ENCODE measurements around the gene DAZ2. TPM values are rescaled to one million over a fixed set of nuclear protein-coding genes. Genes with fewer than 3 reads are reported as not detected.
"Not testable (repeated sequence)": the region's sequence is repeated elsewhere in the genome, so short reads cannot be mapped to it uniquely, and the experiment has no call there.

DAZ2 gene
- not detected for polyA plus RNA-seq (2013, experiment 1 of 2)
- not detected for polyA plus RNA-seq (2013, experiment 2 of 2)

DNA sequence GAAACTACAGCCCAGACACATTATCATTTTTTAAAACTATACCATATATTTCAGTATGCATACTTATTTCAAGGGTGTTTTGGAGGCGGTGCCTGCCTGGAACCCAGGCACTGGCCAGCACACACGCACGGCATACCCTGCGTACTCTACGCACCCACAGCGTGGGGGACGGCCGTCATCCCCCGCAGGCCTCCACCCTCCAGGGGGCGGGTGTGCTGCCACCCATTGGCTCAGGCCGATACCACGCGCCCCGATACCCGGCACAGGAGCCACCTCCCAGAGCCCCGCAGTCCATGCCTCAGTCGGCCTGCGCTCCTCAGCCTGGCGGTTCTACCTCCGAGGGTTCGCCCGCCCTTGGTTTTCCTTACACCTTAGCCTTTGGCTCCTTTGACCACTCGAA is at the start of gene DAZ2:
Gene DAZ2, plus strand, starts transcription at position 301 of the 400 bp plus-strand sequence. CDS start 208 bp downstream, outside the sequence.
- H3K4me1 ChIP-seq (ENCODE audit: control insufficient read depth, insufficient read depth, low read depth, low read length); H3K9me3 ChIP-seq (ENCODE audit: control insufficient read depth, low read length); H3K36me3 ChIP-seq (ENCODE audit: control insufficient read depth in 1 of 2, insufficient read depth in 2 of 2, low read depth in 1 of 2, low read length in 2 of 2); H3K4me2 ChIP-seq (ENCODE audit: low read length, poor library complexity, severe bottlenecking); H4K91ac ChIP-seq (ENCODE audit: low read length); H2BK5ac ChIP-seq (ENCODE audit: low read depth, low read length, poor library complexity, severe bottlenecking); H2BK120ac ChIP-seq (ENCODE audit: low read depth, low read length); H3K4me3 ChIP-seq (ENCODE audit: insufficient read depth in 1 of 2, low read depth in 1 of 2, low read length in 2 of 2); H2AFZ ChIP-seq (ENCODE audit: low read depth, low read length); H2BK15ac ChIP-seq (ENCODE audit: low read depth, poor library complexity, severe bottlenecking); H4K8ac ChIP-seq (ENCODE audit: low read length); H3K79me1 ChIP-seq (replicated peaks; ENCODE audit: low read length, poor library complexity, severe bottlenecking); H3K18ac ChIP-seq (ENCODE audit: low read depth in 1 of 2, low read length in 2 of 2); H3K27ac ChIP-seq (ENCODE audit: low read length, poor library complexity, severe bottlenecking); H2AK5ac ChIP-seq (ENCODE audit: low read length, severe bottlenecking); H3K9ac ChIP-seq (ENCODE audit: low read length); H3K14ac ChIP-seq (ENCODE audit: low read length in 2 of 2); H3K4ac ChIP-seq (ENCODE audit: low read depth in 1 of 2, low read length in 2 of 2); H3K23ac ChIP-seq (ENCODE audit: low read length in 2 of 2); H3K27me3 ChIP-seq (ENCODE audit: control insufficient read depth in 1 of 2, insufficient read depth in 1 of 2, low read length in 2 of 2); H2BK12ac ChIP-seq (ENCODE audit: low read length in 2 of 2); DNase-seq: not testable (repeated sequence)
- no CpG with 5 or more reads among the region's 23 CpGs for WGBS

- H2BK5ac ChIP-seq (ENCODE audit: low read depth, low read length, poor library complexity, severe bottlenecking); H4K8ac ChIP-seq (ENCODE audit: low read length); H3K14ac ChIP-seq (ENCODE audit: low read length in 2 of 2); H2AK5ac ChIP-seq (ENCODE audit: low read length, severe bottlenecking); DNase-seq; H3K79me1 ChIP-seq (replicated peaks; ENCODE audit: low read length, poor library complexity, severe bottlenecking); H2BK12ac ChIP-seq (ENCODE audit: low read length in 2 of 2); H3K4me1 ChIP-seq (ENCODE audit: control insufficient read depth, insufficient read depth, low read depth, low read length); H3K27ac ChIP-seq (ENCODE audit: low read length, poor library complexity, severe bottlenecking); H3K9me3 ChIP-seq (ENCODE audit: control insufficient read depth, low read length); H4K91ac ChIP-seq (ENCODE audit: low read length); H3K36me3 ChIP-seq (ENCODE audit: control insufficient read depth in 1 of 2, insufficient read depth in 2 of 2, low read depth in 1 of 2, low read length in 2 of 2); H3K27me3 ChIP-seq (ENCODE audit: control insufficient read depth in 1 of 2, insufficient read depth in 1 of 2, low read length in 2 of 2); H2BK15ac ChIP-seq (ENCODE audit: low read depth, poor library complexity, severe bottlenecking); H2BK120ac ChIP-seq (ENCODE audit: low read depth, low read length); H3K4me3 ChIP-seq (ENCODE audit: insufficient read depth in 1 of 2, low read depth in 1 of 2, low read length in 2 of 2); H3K4me2 ChIP-seq (ENCODE audit: low read length, poor library complexity, severe bottlenecking); H3K18ac ChIP-seq (ENCODE audit: low read depth in 1 of 2, low read length in 2 of 2); H2AFZ ChIP-seq (ENCODE audit: low read depth, low read length); H3K23ac ChIP-seq (ENCODE audit: low read length in 2 of 2); H3K4ac ChIP-seq (ENCODE audit: low read depth in 1 of 2, low read length in 2 of 2); H3K9ac ChIP-seq (ENCODE audit: low read length): not testable (repeated sequence)
- WGBS: no CpG with 5 or more reads among the region's 23 CpGs
Measured at GRCh38 chrY:23198908-23199307, 20.4 kb upstream of the DAZ2 start, which contains the start of gene DAZ1. TSS of gene DAZ1 (minus strand) at chrY:23199008. CDS start at chrY:23198800, 208 bp downstream.

DNA sequence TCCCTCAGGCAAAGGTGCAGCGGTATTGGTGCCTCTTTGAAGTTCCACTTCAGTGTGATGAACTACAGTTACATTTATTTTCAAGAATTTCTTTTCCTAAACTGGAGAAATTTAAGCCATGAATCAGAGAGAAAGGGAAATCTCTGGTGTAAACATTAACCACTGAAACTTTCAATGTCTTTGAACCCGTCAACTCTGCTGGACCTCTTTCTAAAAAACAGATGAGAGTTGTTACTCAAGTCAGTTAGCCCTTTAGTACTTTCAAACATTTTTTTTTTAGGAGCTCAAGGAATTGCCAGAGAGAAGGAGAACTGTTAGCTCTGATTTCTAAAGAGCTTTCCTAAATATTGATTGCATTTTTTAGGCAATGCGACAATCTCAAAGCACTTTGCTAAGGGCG is 11.9 kb upstream of the DAZ2 start:
- not testable (repeated sequence) for H4K8ac ChIP-seq (ENCODE audit: low read length); H4K91ac ChIP-seq (ENCODE audit: low read length); H2BK12ac ChIP-seq (ENCODE audit: low read length in 2 of 2); DNase-seq; H3K79me1 ChIP-seq (replicated peaks; ENCODE audit: low read length, poor library complexity, severe bottlenecking); H2BK120ac ChIP-seq (ENCODE audit: low read depth, low read length); H3K18ac ChIP-seq (ENCODE audit: low read depth in 1 of 2, low read length in 2 of 2); H3K27ac ChIP-seq (ENCODE audit: low read length, poor library complexity, severe bottlenecking); H3K4ac ChIP-seq (ENCODE audit: low read depth in 1 of 2, low read length in 2 of 2); H3K4me1 ChIP-seq (ENCODE audit: control insufficient read depth, insufficient read depth, low read depth, low read length); H3K4me2 ChIP-seq (ENCODE audit: low read length, poor library complexity, severe bottlenecking); H3K9ac ChIP-seq (ENCODE audit: low read length); H2AK5ac ChIP-seq (ENCODE audit: low read length, severe bottlenecking); H2BK15ac ChIP-seq (ENCODE audit: low read depth, poor library complexity, severe bottlenecking); H2BK5ac ChIP-seq (ENCODE audit: low read depth, low read length, poor library complexity, severe bottlenecking); H3K36me3 ChIP-seq (ENCODE audit: control insufficient read depth in 1 of 2, insufficient read depth in 2 of 2, low read depth in 1 of 2, low read length in 2 of 2); H3K4me3 ChIP-seq (ENCODE audit: insufficient read depth in 1 of 2, low read depth in 1 of 2, low read length in 2 of 2); H2AFZ ChIP-seq (ENCODE audit: low read depth, low read length); H3K14ac ChIP-seq (ENCODE audit: low read length in 2 of 2); H3K27me3 ChIP-seq (ENCODE audit: control insufficient read depth in 1 of 2, insufficient read depth in 1 of 2, low read length in 2 of 2); H3K9me3 ChIP-seq (ENCODE audit: control insufficient read depth, low read length); H3K23ac ChIP-seq (ENCODE audit: low read length in 2 of 2)
- WGBS: no CpG with 5 or more reads among the region's 4 CpGs

GRCh38 chrY:23209802-23210495 is 9.4 kb upstream of the DAZ2 start:
- H4K8ac ChIP-seq (ENCODE audit: low read length); H3K4ac ChIP-seq (ENCODE audit: low read depth in 1 of 2, low read length in 2 of 2); H3K27me3 ChIP-seq (ENCODE audit: control insufficient read depth in 1 of 2, insufficient read depth in 1 of 2, low read length in 2 of 2); H2BK5ac ChIP-seq (ENCODE audit: low read depth, low read length, poor library complexity, severe bottlenecking); H3K79me1 ChIP-seq (replicated peaks; ENCODE audit: low read length, poor library complexity, severe bottlenecking); H2AFZ ChIP-seq (ENCODE audit: low read depth, low read length); DNase-seq; H4K91ac ChIP-seq (ENCODE audit: low read length); H3K4me1 ChIP-seq (ENCODE audit: control insufficient read depth, insufficient read depth, low read depth, low read length); H3K27ac ChIP-seq (ENCODE audit: low read length, poor library complexity, severe bottlenecking); H3K18ac ChIP-seq (ENCODE audit: low read depth in 1 of 2, low read length in 2 of 2); H3K36me3 ChIP-seq (ENCODE audit: control insufficient read depth in 1 of 2, insufficient read depth in 2 of 2, low read depth in 1 of 2, low read length in 2 of 2); H2BK15ac ChIP-seq (ENCODE audit: low read depth, poor library complexity, severe bottlenecking); H2AK5ac ChIP-seq (ENCODE audit: low read length, severe bottlenecking); H3K23ac ChIP-seq (ENCODE audit: low read length in 2 of 2); H2BK12ac ChIP-seq (ENCODE audit: low read length in 2 of 2); H3K9ac ChIP-seq (ENCODE audit: low read length); H3K4me2 ChIP-seq (ENCODE audit: low read length, poor library complexity, severe bottlenecking); H3K4me3 ChIP-seq (ENCODE audit: insufficient read depth in 1 of 2, low read depth in 1 of 2, low read length in 2 of 2); H2BK120ac ChIP-seq (ENCODE audit: low read depth, low read length); H3K14ac ChIP-seq (ENCODE audit: low read length in 2 of 2); H3K9me3 ChIP-seq (ENCODE audit: control insufficient read depth, low read length): not testable (repeated sequence)
- no CpG with 5 or more reads among the region's 4 CpGs for WGBS

All from mesenchymal stem cell (in vitro differentiated cells and primary cell).